ENCODE data around the gene OAF.

The OAF gene

GRCh38 chr11:120182790-120183491, 27.9 kb upstream of the OAF start:
- peak in 4 of 58 donors; percentile 21 to 34 (median 27) for DNase-seq

- no peak for DNase-seq
Observed at GRCh38 chr11:120183701-120184141, 27.1 kb upstream of the OAF start.

DNA sequence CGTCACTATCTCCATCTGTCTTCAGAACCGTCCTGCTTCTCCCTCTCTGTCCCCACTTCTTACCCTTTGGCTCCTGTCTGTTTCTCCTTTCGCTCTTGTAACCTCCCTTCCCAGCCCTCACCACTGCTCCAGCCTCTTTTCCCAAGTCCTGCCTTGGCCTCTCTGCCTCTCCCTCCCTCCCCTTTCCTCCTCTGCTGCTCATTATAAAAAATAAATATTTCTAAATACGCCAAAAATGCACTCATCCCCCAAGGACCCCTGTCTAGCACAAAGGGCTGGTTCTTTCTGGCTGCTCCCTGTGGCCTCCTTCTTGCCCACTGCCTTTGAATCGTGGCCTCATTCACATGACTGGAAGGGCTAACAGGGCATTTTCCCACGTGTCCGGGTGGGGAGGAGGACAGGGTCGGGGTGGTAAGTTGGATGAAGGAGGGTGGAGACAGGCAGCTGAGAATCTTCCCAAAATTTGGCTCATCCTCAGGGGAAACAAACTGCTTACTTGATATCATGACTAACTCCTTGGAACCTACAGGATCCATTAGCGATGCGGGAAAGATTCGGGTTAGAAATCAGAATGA, 26.4 kb upstream of the OAF start:
- no peak for DNase-seq

DNA sequence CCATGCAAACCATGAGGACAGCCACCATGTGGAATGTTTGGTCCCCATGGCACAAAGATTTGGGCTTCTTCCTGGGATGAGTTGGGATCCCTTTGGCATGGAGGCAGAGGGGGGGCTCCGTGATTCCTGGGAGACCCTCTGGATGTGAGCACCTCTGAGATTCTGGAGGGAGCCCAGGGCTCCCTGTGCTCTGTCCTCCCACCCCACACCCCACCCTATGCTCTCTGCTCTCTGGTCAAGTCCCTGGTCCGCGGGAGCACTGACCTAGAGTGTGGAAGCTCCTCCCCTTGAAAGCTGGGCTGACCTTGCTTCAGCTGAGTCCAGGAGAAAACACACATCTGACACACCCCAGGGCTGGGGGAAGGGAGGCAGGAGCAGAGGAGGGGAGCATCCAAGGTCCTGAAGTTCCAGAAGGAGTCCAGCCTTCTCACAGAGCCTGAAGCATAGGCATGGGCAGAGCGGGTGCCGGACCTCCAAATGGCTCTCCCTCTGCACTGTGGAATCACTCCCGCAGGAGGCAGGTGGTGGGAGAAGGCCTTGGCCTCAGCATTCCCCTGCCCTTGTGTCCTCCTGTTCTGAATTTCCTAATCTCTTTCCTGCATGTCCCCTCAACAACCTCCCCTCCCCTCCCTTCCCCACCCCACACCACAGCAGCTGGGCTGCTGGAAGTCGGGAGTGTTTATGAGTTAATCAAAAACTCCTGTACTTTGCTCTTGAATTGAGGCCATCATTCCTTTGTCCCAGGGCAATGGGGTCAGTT, 25.7 kb upstream of the OAF start:
- no peak for DNase-seq

DNA sequence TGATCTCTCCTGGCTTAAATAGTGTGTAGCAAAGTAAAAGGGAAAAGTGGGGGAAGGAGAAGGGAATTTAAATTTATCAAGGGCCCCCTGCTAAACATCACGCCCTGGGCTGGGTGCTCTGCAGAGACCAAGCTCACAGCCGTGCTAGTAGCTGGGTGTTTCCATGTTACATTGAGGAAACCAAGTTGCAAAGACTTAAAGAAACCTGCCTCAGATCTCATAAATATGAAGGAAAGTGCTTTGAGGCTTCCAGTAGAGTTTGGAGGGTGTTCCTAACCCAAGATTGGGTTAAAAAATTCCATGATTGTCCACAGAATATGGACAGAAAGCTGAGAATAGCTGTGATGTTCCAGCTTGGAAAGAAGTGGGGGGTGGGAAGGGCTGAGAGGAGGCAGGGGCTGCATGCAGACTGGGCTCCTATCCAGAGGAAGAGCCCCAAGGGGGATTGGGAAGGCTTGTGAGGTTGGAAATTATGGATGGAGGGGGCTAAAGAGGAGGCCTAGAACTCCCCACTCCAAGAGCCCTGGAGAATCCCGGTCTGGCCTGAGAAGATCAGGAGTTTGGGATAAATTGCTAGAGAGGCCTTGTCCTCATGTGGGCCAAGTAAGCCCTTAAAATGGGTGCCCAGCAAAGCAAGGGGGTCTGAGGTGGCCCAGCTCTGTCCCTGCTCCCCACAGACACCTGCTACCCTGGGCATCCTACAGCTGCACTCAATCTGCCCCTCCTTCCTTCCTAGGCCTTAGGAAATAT, 25.0 kb upstream of the OAF start:
- no peak for DNase-seq

DNA sequence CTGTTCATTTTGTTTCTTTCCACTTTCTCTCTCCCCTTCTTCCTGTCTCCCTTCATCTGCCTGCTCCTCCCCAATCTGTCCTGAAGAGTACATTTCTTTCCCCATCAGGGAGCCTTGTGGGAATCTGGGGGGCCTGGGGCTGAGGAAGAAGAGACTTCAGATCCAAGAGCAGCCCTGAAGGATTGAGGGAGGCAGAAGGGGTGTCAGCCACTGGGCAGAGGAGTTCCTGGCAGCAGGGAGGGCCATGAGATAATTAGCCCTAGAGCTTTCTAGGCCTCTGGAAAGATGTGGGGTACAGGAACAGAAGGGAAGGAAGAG, 24.4 kb upstream of the OAF start:
- DNase-seq = no peak

GRCh38 chr11:120186774-120187591, 23.8 kb upstream of the OAF start:
- DNase-seq = peak in 1 of 58 donors; percentile 62

- no peak for DNase-seq
Observed at GRCh38 chr11:120188371-120188770, 22.5 kb upstream of the OAF start.

- no peak for DNase-seq
Observed at GRCh38 chr11:120188811-120189455, 21.9 kb upstream of the OAF start.

DNA sequence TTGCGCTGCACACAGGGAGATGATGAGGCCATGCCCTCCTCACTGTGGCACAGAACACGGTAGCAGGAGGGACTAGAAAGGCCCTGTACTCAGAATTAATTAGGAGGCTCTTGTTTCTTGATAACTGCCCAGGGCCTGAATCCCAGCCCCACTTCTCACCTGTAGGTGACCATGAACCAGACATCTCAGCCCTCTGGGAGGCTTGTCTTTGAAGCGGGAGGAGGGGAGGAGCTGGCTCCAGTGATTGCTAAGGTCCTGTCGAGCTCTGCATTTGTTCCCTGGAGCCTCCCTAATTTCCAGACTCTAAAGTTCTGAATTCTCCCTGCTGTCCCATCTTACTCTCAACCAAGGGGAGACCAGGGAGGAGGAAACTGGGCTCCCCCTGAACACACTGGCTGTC, 19.8 kb upstream of the OAF start:
- no peak for DNase-seq

DNA sequence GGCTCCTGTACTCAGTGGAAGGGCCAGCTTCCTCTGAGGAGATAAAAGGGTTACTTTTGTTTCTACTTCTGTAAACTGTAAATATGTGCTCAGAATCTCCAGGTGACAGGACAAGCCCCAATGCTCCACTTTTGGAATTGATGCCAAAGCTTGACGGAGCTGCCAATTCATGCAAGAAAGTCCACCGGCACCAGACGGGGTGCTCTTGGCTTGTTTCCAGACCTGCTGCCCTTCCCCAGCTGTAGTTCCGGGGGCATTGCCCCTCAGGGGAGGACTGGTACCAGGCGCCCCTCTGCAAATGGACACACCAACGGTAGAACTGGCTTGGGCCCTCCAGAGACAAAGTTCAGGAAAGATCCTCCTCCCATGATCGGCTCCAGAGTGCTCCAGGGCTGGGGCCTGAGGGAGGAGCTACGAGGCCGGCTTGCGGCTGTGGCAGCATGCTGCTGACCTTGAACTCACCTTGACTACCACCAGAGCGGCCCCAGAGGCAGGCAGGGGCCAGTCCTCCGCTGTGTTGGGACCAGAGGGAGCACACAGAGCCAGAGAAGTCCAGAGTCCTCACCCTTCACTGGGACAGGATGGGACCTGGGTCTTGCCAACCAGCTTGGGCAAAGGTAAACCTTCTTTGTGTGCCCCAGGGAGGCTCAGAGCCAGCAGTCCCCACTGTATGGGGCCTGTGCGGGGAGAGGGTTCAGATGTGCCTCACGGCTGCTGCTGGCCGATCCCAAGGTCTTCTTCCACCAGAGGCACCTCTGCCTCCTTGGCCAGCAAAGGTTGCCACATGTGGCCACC, 17.8 kb upstream of the OAF start:
- DNase-seq = no peak

DNA sequence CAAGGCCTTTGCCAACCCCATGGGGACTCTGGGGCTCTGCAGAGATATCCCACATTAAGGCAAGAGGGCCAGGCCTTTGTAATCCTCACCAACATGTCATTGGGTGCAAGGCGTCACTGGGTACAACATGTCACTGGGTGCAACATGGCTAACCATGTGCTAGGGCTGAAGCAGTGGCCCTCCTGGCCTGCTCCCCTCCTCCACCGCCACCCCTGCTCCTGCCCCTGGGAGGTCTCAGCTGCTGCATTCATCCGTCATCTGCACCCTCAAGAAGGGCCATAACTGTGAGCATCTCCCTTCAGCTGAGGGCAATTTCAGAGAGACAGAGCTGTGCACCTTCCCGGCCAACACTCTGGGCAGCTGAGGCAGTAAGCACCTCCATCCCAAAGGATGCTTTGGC, 16.7 kb upstream of the OAF start:
- no peak for DNase-seq

DNA sequence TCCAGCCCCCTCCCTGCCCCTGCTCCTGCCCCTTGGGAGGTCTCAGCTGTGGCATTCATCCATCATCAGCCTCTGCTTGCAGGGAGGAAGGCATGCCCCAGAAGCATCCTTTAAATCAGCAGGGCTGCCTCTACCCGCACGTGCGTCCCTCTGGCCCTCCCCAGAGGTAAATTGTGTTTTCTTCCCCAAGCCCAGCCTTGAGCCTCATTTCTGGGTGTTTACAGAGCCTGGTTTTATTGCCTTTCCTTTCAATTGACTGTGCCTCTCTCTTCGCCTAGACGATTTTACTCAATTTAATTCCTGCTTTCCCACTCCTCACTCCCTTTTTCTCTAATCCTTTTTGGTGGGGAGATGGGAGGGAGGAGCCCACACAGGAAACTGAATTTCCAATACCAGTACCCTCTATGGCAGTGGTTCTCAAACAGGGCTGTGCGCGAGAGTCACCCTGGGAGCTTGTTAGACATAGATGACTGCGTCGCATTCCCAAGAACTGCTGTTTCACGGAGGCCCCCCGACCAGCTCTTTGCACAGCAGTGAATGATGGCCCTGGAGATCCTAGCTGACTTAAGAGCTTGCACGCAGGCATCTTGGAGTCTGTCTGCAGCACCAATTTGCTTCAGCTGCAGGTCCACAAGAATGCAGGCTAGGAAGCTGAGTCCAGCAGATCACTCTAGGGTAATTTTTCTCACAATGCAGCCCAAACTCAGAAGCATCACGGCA, 15.1 kb upstream of the OAF start:
- no peak for DNase-seq

DNA sequence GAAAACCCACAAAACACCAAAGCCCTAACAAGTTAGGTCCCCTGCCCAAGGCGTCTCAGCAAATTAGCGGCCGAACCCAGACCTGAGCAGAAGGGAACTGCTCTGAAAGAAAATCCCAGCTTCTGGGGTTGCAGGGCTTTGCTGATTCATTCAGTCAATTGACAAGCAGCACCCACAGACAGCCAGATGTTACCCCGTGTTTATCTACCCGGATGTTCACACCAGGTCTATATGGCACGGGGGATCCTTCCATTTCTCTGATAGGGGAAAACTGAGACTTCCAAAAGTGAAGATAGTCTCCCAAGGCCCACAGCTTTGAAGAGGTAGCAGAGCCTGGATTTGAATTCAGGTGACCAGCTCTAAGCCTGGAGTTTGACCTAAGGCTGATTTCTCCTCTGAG, 14.0 kb upstream of the OAF start:
- DNase-seq = no peak

DNA sequence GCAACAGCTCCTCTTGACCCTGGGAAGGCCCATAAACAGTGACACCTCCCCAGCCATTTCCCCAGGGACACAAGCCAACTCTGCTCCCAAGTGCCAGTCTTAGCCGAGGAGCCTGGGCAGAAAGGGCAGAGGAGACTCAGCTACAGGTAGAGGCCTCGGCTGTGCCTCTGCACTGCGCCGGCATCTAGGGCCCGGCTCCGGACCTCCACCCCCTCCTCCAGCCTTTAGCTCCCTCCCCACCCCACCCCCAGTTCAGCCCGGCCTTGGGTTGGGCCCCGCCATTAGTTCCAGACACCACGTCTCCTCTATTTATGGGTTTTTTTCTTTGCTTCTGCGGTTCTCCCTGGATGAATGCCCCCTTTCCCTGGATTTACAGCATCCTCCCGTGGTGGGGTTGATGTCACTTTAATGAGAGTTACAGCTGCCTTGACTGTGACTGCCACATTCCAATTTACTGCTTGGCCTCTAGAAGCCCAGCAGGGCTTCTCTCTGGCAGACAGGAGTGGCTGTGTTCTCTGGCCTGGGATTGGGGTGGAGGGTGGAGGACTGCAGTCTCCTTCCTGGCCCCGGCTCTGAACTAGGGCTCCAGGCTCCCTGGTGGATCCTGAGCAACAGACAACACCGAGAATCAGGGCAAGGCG, 13.5 kb upstream of the OAF start:
- peak in 8 of 58 donors; percentile 17 to 69 (median 56) for DNase-seq

- peak in 12 of 58 donors; percentile 24 to 69 (median 35) for DNase-seq
Observed at GRCh38 chr11:120197977-120198376, 12.9 kb upstream of the OAF start.

GRCh38 chr11:120198403-120198786, 12.4 kb upstream of the OAF start:
- no peak for DNase-seq

DNA sequence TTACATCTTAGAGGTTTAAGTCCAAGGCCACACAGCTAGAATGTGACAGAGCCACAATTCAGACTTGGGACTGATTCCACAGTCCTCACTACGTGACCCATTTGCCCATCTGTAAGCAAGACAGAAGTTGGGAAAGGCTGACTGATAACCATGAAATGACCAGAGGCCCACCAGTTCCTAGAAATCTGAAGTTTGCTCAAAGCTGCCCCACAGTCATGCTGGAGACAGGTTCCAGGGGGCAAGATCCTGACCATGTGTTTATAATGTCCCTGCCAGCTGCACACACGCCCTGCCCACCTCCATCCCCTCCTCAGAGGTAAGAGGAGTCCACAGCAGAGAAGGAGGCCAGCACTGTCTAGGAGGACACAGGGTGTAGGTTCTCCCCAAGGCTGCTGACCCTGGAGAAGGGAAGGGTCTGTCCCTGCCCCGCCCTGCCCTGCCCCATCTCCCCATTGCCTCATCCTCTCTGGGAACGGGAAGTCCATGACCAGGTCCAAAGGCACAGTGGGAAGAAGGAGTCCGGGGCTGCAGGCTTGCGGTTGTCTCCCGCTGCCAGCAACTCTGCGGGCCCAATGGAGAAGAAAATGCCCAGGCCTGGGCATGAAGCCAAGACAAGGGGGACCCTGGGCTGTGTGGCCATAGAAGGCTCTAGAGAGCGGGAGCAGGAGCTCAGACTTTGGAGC, 11.9 kb upstream of the OAF start:
- DNase-seq = peak in 1 of 58 donors; percentile 24
